NAMALWA (cell line): ENCODE results near the gene PIK3R5.
A peak's percentile ranks its signal among the peaks of the same experiment; 100 is the strongest.

Experiments
- DNase-seq: peaks from one replicate; pipeline ENCODE4 v3.0.0-alpha.2; 2015; ENCODE audit warnings: low spot score

PIK3R5 gene

GRCh38 chr17:8875436-8875835, 90.1 kb downstream of the PIK3R5 start:
- no peak for DNase-seq

- no peak for DNase-seq
Measured at GRCh38 chr17:8873801-8874715, 91.4 kb downstream of the PIK3R5 start.

- no peak for DNase-seq
Measured at GRCh38 chr17:8872705-8873435, 92.6 kb downstream of the PIK3R5 start.

DNA sequence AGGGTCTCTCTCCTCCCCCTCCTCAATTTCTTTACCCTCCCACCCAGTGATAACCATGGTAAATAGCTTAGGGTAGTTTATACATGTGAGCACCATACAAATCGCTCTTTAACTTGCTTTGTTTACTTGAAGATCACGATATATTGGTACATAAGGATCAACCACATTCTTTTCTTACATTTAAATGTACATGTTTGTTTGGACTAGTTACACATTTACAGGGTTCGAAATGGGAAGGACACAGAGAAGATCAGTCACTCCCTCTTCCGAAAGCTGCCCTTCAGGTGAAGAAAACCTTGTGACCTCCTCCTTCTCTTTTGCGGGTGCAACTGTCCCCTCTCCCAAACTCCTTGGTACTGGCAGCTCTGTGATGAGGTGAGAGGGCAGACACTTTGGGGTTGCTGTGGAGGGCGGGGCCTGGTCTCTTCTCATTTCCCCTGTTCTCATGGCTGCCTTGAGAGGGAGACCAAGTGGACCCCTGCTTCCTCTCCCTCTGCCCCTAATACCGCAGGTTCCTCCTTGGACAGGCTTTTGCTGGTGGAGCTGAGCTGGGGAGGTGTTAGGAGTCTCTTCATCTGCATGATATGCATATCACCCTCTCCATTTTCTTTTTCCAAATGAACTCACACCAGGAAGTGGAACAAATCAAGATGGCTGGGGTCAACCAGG, 93.3 kb downstream of the PIK3R5 start:
- no peak for DNase-seq

DNA sequence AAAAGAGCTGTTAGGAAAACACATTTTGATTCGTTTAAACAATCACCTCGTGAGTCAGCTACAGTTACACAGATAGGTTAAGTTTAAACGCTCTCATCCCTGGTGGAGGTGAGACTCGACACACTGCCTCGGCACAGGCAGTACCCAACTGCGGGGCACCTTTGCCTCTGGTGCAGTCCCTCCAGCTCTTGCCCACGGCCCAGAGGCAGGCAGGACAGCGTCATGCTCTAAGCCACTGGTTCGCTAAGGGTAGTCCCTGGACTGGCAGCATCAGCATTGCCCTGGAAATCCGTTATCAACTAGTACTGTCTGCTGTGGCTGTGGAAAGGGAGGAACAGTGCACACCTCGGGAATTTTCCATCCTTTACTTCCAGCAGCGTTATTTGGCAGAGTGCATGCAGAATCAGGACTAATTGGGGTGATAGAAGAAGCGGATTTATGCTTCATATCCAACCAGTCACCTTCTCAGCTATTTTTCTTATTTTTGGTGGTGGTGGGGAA, 94.4 kb downstream of the PIK3R5 start:
- no peak for DNase-seq

DNA sequence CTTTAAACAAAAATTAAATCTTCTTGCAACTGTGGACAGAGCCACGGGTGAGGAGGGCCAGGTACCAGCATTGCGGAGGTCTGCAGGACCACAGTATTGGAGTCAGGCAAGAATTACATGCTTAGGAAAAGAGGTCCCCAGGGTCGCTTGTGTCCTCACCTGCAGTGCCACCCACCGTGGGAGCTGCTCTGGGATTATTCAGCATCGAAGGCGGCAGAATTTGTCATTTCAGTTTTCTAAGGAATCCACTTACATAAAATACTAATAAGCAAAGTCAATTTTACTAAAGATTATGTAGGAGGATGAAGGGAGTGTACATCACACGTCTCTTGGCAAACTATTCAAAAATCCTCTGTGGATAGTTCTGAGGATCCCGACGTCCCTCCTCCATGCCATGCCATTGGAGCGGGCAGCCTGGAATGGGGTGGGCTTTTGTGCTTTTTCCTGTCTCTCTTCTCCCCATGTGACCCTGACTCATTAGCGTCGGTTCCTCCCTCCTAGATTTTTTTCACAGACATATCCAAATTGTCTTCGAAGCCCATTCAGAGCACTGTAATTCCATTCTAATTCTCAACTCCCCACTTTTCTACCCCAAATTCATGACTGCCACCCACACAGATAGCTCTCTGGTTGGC, 95.0 kb downstream of the PIK3R5 start:
- DNase-seq, result no peak

GRCh38 chr17:8869114-8869815, 96.2 kb downstream of the PIK3R5 start:
- no peak for DNase-seq

- no peak for DNase-seq
Measured at GRCh38 chr17:8868529-8868951, 97.0 kb downstream of the PIK3R5 start.

DNA sequence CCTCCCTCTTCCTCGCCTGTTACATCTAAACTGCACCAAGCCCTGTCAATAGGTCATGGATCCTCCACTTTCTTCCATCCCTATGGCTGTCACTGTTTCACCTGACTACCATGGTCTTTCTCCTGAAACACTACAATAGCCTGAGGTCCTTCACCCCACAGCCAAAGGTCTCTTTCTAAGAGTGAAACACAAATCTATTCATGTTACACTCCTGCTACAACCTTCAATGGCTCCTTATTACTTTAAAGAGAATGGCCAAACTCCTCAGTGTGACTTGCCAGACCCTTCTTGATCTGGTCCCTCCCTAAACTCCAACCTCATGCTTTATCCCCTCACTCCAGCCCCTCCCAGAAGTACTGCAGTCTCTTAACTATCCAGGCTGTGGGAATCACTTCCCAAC, 97.4 kb downstream of the PIK3R5 start:
- DNase-seq, result no peak

DNA sequence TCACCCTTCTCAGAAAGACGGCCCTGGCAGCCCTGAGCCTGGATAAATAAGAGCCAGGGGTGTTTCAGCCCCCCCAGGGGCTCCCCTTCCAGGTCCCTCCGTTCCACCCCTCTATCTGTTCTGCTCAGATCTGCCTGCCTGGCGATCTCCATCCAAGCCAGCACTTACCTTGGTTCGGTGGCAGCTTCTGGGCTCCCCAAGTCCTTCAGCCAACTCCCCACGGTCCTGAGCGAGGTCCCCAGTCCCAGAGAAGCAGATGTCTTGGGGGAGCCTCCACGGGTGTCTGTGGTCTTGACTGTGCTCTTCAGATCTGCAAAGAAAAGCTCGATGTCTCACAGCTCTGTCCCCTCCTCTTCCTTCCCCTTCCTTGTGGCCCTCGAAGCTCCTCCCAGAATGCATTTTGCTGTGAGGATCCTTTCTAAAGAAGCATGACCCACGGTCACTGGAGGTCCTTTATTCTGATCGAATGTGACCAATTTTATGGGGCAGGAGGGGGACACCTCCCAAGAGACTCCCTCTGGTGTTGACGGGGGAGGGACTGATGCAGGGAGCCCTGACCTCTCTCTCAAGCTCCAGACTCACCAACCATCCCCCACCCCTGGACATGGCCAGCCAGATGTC, 98.0 kb downstream of the PIK3R5 start, which contains the start of gene PIK3R6:
Gene PIK3R6 (minus strand): TSS at position 314 of the 621 bp plus-strand sequence. CDS start 17,880 bp downstream, outside the sequence.
- DNase-seq, result no peak

- DNase-seq, result no peak
Measured at GRCh38 chr17:8865811-8866210, 99.7 kb downstream of the PIK3R5 start.

DNA sequence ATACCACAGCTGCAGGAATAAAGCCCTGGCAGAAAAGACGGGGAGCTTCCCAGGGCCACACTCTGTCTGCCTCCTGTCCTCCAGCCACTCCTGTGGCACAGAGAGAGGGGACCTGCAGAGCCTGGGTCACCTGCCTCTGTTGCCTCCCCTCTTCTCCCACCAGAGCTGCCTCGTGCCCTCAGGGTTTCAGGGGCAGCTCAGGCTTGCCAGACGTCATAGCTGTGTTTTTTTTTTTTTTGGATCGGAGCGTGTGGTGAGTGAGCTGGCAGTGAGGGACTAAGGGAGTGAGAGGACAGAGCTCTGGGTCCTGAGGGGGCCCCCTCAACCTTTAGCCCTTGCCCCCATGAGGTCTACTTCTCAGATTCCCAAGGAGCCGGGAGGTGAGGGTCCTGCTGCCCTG, 100.1 kb downstream of the PIK3R5 start:
- no peak for DNase-seq

DNA sequence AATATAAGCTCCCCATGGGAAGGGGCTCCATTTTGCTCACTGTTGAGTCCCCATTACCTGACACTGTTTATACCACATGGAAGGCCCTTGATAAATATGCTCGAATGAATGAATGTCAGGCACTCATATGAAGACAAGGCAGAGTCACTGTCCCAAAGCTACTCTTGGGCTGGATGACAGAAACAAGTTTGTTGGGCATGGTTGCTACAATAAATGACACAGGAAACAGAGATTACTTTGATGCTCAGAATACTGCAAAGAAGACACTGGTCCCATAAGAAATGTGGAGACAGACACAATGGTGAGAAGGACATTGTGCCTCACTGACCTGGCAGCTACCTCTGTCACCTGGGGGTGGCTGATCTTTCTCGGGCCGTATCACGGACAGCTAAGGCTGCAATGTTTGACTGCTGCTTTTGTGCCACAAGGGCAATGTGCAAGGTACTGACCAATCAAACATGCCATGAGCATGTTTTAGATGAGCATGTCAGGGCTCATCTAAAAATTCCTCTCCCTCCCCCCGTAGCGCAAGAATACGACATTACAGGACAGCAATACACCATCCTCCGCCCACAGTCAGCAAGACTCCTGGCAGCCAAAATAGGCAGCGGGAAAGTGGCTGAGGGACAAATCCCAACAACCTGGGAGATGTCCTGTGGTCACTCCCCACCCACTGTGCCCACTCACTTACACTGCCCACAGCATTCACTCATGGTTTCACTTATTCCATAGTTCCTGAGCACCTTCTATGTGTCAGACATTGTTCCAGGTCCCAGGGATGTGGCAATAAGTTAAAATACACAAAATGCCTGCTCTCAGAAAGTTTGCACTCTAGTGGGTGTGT, 103.1 kb downstream of the PIK3R5 start:
- DNase-seq, result no peak

GRCh38 chr17:8861495-8862181, 103.9 kb downstream of the PIK3R5 start:
- DNase-seq, result no peak

DNA sequence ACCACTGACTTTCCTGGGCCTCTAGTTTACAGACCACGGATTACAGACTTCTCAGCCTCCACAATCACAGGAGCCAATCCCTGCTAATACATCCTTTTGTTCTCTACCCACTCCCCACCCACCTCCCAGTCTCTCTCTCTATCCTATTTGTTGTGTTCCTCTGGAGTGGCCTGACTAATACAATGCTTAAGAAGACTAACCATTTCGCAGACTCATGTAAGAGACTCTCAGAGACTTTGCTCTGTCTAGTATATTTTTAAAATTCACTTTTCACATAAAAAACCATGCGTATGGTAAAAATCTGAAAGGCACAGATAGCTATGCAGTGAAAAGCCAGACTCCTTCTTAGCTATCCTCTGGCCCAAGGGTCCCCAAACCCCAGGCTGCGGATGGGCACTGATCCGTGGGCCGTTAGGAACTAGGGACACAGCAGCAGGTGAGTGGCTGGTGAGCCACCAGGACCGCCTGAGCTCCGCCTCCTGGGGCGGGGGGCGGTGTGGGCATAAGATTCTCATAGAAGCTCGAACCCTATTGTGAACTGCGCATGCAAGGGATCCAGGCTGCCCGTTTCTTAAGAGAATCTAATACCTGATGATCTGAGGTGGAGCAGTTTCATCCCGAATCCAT, 105.6 kb downstream of the PIK3R5 start:
- no peak for DNase-seq

DNA sequence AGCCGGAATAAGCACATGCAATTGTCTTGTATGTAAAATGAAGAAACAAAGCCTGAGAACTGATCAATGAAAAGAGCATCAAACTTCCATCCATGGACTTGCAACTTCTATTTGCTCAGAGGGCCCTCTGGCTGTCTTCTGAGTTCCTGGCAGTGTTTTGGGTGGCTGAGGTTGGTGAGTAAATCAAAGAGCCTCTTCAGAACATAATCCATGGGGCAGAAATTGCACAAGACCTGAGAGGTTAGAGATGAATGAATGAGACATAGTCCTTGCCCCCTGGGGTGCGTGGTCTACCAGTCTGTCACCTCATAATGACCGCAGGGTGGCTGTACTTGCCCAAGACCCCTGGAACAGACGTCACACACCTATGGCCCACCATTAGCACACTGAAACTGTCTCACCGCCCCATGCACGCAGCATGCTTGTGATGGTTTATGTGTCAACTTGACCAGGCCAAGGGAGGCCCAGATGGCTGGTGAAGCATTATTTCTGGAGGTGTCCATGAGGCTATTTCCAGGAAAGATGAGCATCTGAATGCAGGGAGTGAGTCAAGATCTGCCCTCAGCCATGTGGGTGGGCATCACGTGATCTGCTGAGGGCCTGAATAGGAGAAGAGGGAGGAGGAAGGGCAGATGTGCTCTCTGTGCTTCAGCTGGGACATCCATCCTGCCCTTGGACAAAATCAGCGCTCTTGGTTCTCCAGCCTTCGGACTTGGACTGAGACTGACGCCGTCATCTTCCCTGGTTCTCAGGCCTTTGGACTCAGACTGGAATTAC, 106.3 kb downstream of the PIK3R5 start:
- DNase-seq, result no peak

DNA sequence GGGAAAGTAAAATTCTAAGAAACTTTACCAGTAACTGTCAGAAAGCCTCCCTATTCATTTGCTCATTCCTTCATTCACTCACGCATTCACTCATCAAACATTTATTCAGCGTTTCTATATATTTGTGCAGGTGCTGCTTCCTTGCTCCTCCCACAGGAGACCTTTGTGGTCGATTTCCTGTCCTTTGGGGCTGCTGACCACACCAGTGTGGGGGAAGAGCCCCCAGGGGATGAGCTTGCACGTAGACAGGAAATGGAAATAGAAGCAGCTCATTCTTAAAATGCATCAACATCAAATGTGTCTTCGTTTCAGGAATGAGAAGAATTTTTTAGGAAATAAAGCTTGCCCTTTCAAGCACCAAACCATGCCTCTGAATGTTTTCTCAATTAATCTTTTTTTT, 107.6 kb downstream of the PIK3R5 start:
- DNase-seq, result peak; percentile 27
